GM12892 (cell line): ENCODE measurements around the gene LAMB3. TPM values are rescaled to one million over a fixed set of nuclear protein-coding genes. Genes with fewer than 3 reads are reported as not detected.
"Not testable (repeated sequence)": the region's sequence is repeated elsewhere in the genome, so short reads cannot be mapped to it uniquely, and the experiment has no call there.

Source experiments
- DNase-seq: peaks from one replicate; pipeline ENCODE4 v3.0.0; 2011; ENCODE audit not compliant: insufficient read length
- FAIRE-seq: peaks from 2 replicates; lab custom pipeline; 2011; peaks lifted over from hg19 to GRCh38; lab: Jason Lieb, UNC
- POLR2A ChIP-seq: IDR thresholded peaks from 2 replicates; pipeline ENCODE4 v1.6.1; 2011; ENCODE audit warnings: low read depth, low read length, control low read depth
- POLR2AphosphoS5 ChIP-seq: IDR thresholded peaks from 2 replicates; pipeline ENCODE4 v1.6.1; 2011; ENCODE audit warnings: low read depth, low read length, control low read depth
- TAF1 ChIP-seq: IDR thresholded peaks from 2 replicates; pipeline ENCODE4 v1.6.1; 2011; ENCODE audit warnings: low read depth, mild to moderate bottlenecking, control low read depth, low read length, borderline replicate concordance
- polyA plus RNA-seq: library from polyadenylated mRNA; unstranded; fragments of >200 nt; gene quantifications from one replicate; pipeline ENCODE4 v1.2.1, GENCODE V29; 2012; ENCODE audit warnings: missing spikeins, inconsistent platforms; ENCODE audit not compliant: missing spikeins

LAMB3 gene
- 0.59 TPM for polyA plus RNA-seq

GRCh38 chr1:209652121-209652735 is at the start of gene LAMB3:
TSS of gene LAMB3 (minus strand) at chr1:209652425. CDS start at chr1:209650944, 1,481 bp downstream.
- no peak for FAIRE-seq
- no peak for TF ChIP-seq POLR2AphosphoS5
- TF ChIP-seq POLR2A, result no peak
- TF ChIP-seq TAF1, result no peak
- DNase-seq, result no peak

GRCh38 chr1:209700686-209701085 is 48.5 kb upstream of the LAMB3 start:
- FAIRE-seq, DNase-seq: not testable (repeated sequence)

- TF ChIP-seq TAF1, result no peak
- TF ChIP-seq POLR2A, result no peak
- TF ChIP-seq POLR2AphosphoS5, result no peak
- no peak for FAIRE-seq
- DNase-seq, result no peak
Measured at GRCh38 chr1:209697126-209697525, 44.9 kb upstream of the LAMB3 start.

GRCh38 chr1:209696673-209697072 is 44.4 kb upstream of the LAMB3 start:
- DNase-seq, result no peak
- TF ChIP-seq POLR2AphosphoS5, result no peak
- TF ChIP-seq POLR2A, result no peak
- no peak for TF ChIP-seq TAF1
- no peak for FAIRE-seq

- TF ChIP-seq POLR2AphosphoS5, result no peak
- no peak for TF ChIP-seq TAF1
- TF ChIP-seq POLR2A, result no peak
- DNase-seq (no peak), FAIRE-seq (peak; percentile 27)
Measured at GRCh38 chr1:209692745-209693504, 40.7 kb upstream of the LAMB3 start.

GRCh38 chr1:209692296-209692695 is 40.1 kb upstream of the LAMB3 start:
- TF ChIP-seq TAF1 (no peak), POLR2AphosphoS5 (no peak), POLR2A (no peak)
- DNase-seq, result no peak
- no peak for FAIRE-seq

- FAIRE-seq (no peak), DNase-seq (no peak)
- TF ChIP-seq POLR2A (no peak), POLR2AphosphoS5 (no peak), TAF1 (no peak)
Measured at GRCh38 chr1:209691237-209691636, 39.0 kb upstream of the LAMB3 start.

GRCh38 chr1:209689477-209689876 is 37.3 kb upstream of the LAMB3 start:
- TF ChIP-seq POLR2AphosphoS5 (no peak), POLR2A (no peak), TAF1 (no peak)
- DNase-seq (no peak), FAIRE-seq (no peak)

- no peak for TF ChIP-seq POLR2A
- TF ChIP-seq TAF1, result no peak
- TF ChIP-seq POLR2AphosphoS5, result no peak
- FAIRE-seq, result no peak
- no peak for DNase-seq
Measured at GRCh38 chr1:209688746-209689234, 36.6 kb upstream of the LAMB3 start.

- DNase-seq (no peak), FAIRE-seq (peak; percentile 30)
- TF ChIP-seq TAF1 (no peak), POLR2A (no peak), POLR2AphosphoS5 (no peak)
Measured at GRCh38 chr1:209686322-209686721, 34.1 kb upstream of the LAMB3 start.

- TF ChIP-seq POLR2AphosphoS5, result no peak
- no peak for TF ChIP-seq TAF1
- no peak for TF ChIP-seq POLR2A
- FAIRE-seq (peak; percentile 79), DNase-seq (no peak)
Measured at GRCh38 chr1:209685821-209686220, 33.6 kb upstream of the LAMB3 start.

GRCh38 chr1:209678981-209679539 is 26.8 kb upstream of the LAMB3 start:
- DNase-seq (no peak), FAIRE-seq (no peak)
- TF ChIP-seq POLR2AphosphoS5, result no peak
- TF ChIP-seq TAF1, result no peak
- no peak for TF ChIP-seq POLR2A
